Mucosa of descending colon (tissue), 3 donors: Measurements from ENCODE around the gene DNAJB8. TPM values are rescaled to one million over a fixed set of nuclear protein-coding genes. Genes with fewer than 3 reads are reported as not detected.

Experiments used
- ATAC-seq: fragments of 200-7000 bp; cut with Tn5 transposase; one replicate; pipeline ENCODE4 v1.9.1; 2020; ENCODE audit warnings: mild to moderate bottlenecking, moderate library complexity
- DNase-seq, 3 donors: peaks; one replicate each; pipeline ENCODE4 v3.0.0-alpha.2; 2020
- H3K36me3 ChIP-seq: fragments of 200-600 bp; one replicate; pipeline ENCODE4 v1.8.0; 2021; ENCODE audit warnings: low read depth, mild to moderate bottlenecking
- H3K4me1 ChIP-seq: fragments of 200-600 bp; one replicate; pipeline ENCODE4 v1.8.0; 2021; ENCODE audit warnings: low read depth, mild to moderate bottlenecking
- H3K4me3 ChIP-seq: fragments of 200-600 bp; one replicate; pipeline ENCODE4 v1.8.0; 2021; ENCODE audit warnings: mild to moderate bottlenecking
- H3K9me3 ChIP-seq: fragments of 200-600 bp; one replicate; pipeline ENCODE4 v1.8.0; 2021; ENCODE audit warnings: mild to moderate bottlenecking
- CTCF ChIP-seq: fragments of 200-600 bp; IDR thresholded peaks from one replicate; pipeline ENCODE4 v1.8.0; 2022; ENCODE audit warnings: antibody characterized with exemption, mild to moderate bottlenecking
- intact Hi-C, 2 donors: fragments of 100-400 bp; cut with DNase I in 1 of 2; cut with micrococcal nuclease in 1 of 2; formaldehyde crosslinking; loops; one replicate each; pipeline versions ENCODE4 v1.11.0 to v1.11.1; 2022; cut with DNase I, micrococcal nuclease
- total RNA-seq, 3 donors: library from RNA; stranded (reverse); fragmentation: NEBNext Ultra II Directional in 2 of 3; extraction: Animal tissue kit (Norgen Biotek cat#: 25700) in 2 of 3; gene quantifications; one replicate each; pipeline versions ENCODE4 v1.2.1 to v1.2.4, GENCODE V29; 2021 to 2023
- donor health status: DM: no; HTN: no; CAD: no; lungs with moderate emphysema.
- donor health status: DM: no; HTN: no; CAD: no.
- donor health status: DM: no; HTN: yes; CAD: no.

DNAJB8 gene
- total RNA-seq, 3 donors from 2014 or later = not detected

- H3K4me1 ChIP-seq = no peaks in the 10 kb centered on the region
- H3K4me3 ChIP-seq = no peak overlapping the region
- no peak for TF ChIP-seq CTCF
- no peaks in the 10 kb centered on the region for H3K9me3 ChIP-seq
- H3K36me3 ChIP-seq = no peaks in the 10 kb centered on the region
- ATAC-seq = no peak
- intact Hi-C loops = no loop called here
- no peak for DNase-seq
Measured at GRCh38 chr3:128464702-128465101, 2.0 kb downstream of the DNAJB8 start.

GRCh38 chr3:128464188-128464587, 2.5 kb downstream of the DNAJB8 start:
- no peak for DNase-seq
- Histone ChIP-seq H3K4me1 (no peaks in the 10 kb centered on the region), H3K4me3 (no peak overlapping the region), H3K9me3 (no peaks in the 10 kb centered on the region), H3K36me3 (no peaks in the 10 kb centered on the region)
- ATAC-seq = no peak
- intact Hi-C loops = no loop called here
- no peak for TF ChIP-seq CTCF

GRCh38 chr3:128463771-128464170, 2.9 kb downstream of the DNAJB8 start:
- Histone ChIP-seq H3K9me3 (no peaks in the 10 kb centered on the region), H3K36me3 (no peaks in the 10 kb centered on the region), H3K4me1 (no peaks in the 10 kb centered on the region), H3K4me3 (no peak overlapping the region)
- intact Hi-C loops = no loop called here
- no peak for TF ChIP-seq CTCF
- DNase-seq (no peak), ATAC-seq (no peak)

- Histone ChIP-seq H3K9me3 (no peaks in the 10 kb centered on the region), H3K36me3 (no peaks in the 10 kb centered on the region), H3K4me1 (no peaks in the 10 kb centered on the region), H3K4me3 (no peak overlapping the region)
- ATAC-seq (no peak), DNase-seq (no peak)
- TF ChIP-seq CTCF = no peak
- intact Hi-C loops = no loop called here
Measured at GRCh38 chr3:128463354-128463753, 3.3 kb downstream of the DNAJB8 start.

- Histone ChIP-seq H3K4me3 (no peak overlapping the region), H3K9me3 (no peaks in the 10 kb centered on the region), H3K36me3 (no peaks in the 10 kb centered on the region), H3K4me1 (no peaks in the 10 kb centered on the region)
- TF ChIP-seq CTCF = no peak
- DNase-seq (no peak), ATAC-seq (no peak)
- intact Hi-C loops = no loop called here
Measured at GRCh38 chr3:128462931-128463330, 3.8 kb downstream of the DNAJB8 start.

GRCh38 chr3:128462341-128462910, 4.3 kb downstream of the DNAJB8 start:
- DNase-seq = peak in 1 of 3 donors; percentile 31
- TF ChIP-seq CTCF = no peak

More at GRCh38 chr3:128462341-128462910, 4.3 kb downstream of the DNAJB8 start:
- ATAC-seq = no peak
- intact Hi-C loops = no loop called here
- Histone ChIP-seq H3K36me3 (no peaks in the 10 kb centered on the region), H3K9me3 (no peaks in the 10 kb centered on the region), H3K4me1 (no peaks in the 10 kb centered on the region), H3K4me3 (no peak overlapping the region)
